Gastroesophageal sphincter (tissue), 4 donors: Measurements from ENCODE around the gene CHST9. TPM values are rescaled to one million over a fixed set of nuclear protein-coding genes. Genes with fewer than 3 reads are reported as not detected.
"Not testable (repeated sequence)": the region's sequence is repeated elsewhere in the genome, so short reads cannot be mapped to it uniquely, and the experiment has no call there.

Source experiments
- ATAC-seq: fragments of 150-250 bp; one replicate; pipeline ENCODE4 v1.9.1; 2016; ENCODE audit warnings: mild to moderate bottlenecking, moderate library complexity
- H3K27ac ChIP-seq, 4 donors: fragments of 200-600 bp; sonication (generic) in 3 of 4; 1 replicate in 3 of 4; 2 replicates in 1 of 4; pipeline ENCODE4 v1.5.1; 2016 to 2019
- H3K27me3 ChIP-seq: fragments of 200-600 bp; sonication (generic); one replicate; pipeline ENCODE4 v1.5.1; 2019
- H3K36me3 ChIP-seq, 2 donors: fragments of 200-600 bp; sonication (generic); one replicate each; pipeline ENCODE4 v1.5.1; 2019; ENCODE audit warnings: control low read depth in 1 of 2
- H3K4me1 ChIP-seq, 3 donors: fragments of 200-600 bp; sonication (generic); 1 replicate in 2 of 3; 2 replicates in 1 of 3; pipeline ENCODE4 v1.5.1; 2016 to 2019; ENCODE audit warnings: control low read depth in 2 of 3
- H3K4me3 ChIP-seq, 2 donors: fragments of 200-600 bp; sonication (generic); one replicate each; pipeline ENCODE4 v1.5.1; 2019; ENCODE audit warnings: mild to moderate bottlenecking in 1 of 2, moderate library complexity in 1 of 2
- H3K9me3 ChIP-seq, 3 donors: fragments of 200-600 bp; sonication (generic); one replicate each; pipeline ENCODE4 v1.5.1; 2017 to 2019; ENCODE audit warnings: control low read depth in 2 of 3
- CTCF ChIP-seq, 4 experiments: fragments of 200-600 bp in 2 of 4; fragments of 450-650 bp in 2 of 4; sonication (generic) in 1 of 4; IDR thresholded peaks; one replicate each; pipeline ENCODE4 v1.5.1; 2017 to 2019; ENCODE audit warnings: antibody characterized with exemption in 4 of 4, mild to moderate bottlenecking in 2 of 4, moderate library complexity in 2 of 4
- EP300 ChIP-seq: sonication (generic); formaldehyde crosslinking; IDR thresholded peaks from one replicate; pipeline ENCODE4 v1.6.1; 2017; ENCODE audit warnings: antibody characterized with exemption, mild to moderate bottlenecking
- POLR2A ChIP-seq, 2 donors: fragments of 450-650 bp; IDR thresholded peaks; one replicate each; pipeline ENCODE4 v1.6.1; 2017; ENCODE audit warnings: antibody characterized with exemption in 2 of 2, mild to moderate bottlenecking in 2 of 2, moderate library complexity in 1 of 2
- POLR2AphosphoS5 ChIP-seq: sonication (generic); formaldehyde crosslinking; IDR thresholded peaks from one replicate; pipeline ENCODE4 v1.6.1; 2017; ENCODE audit warnings: antibody characterized with exemption
- WGBS, 2 donors: methylation state at CpG; one replicate each; pipeline ENCODE4 v1.1.5; 2018; ENCODE audit warnings: low coverage in 1 of 2; 5-methylcytosine and 5-hydroxymethylcytosine counted together
- total RNA-seq, 4 donors: library from RNA; depleted of rRNA; stranded (reverse); fragments of >200 nt; gene quantifications; one replicate each; pipeline ENCODE4 v1.1.0, GENCODE V29; 2016

CHST9 gene
- total RNA-seq, 4 donors from 2014 or later = 0.62 to 7.2 (median 0.95) TPM

DNA sequence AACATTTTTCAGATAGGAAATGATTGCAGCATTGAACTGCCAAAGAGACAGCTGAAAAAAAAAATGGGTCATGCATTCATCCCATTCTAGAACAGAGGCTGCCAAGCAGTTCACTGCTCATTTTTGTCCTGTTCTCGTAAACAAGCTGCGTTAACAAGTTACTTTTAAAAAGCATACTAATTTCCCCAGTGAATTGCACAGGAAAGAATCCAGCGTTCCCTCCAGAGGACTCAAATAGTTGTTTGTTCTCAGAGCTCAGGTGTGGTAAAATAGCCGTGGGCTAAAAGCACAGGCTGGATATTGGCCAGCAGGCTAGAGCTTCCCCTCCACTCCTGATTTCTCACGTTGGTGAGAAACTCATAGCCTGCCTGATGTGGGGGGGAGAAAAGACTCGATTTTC lies 243.5 kb downstream of the CHST9 start:
- Histone ChIP-seq H3K27me3 (no peaks in the 10 kb centered on the region), H3K4me1 (peaks cover 0 to 12% (median 2%) of the 10 kb centered on the region in 3 donors), H3K36me3 (no peaks in the 10 kb centered on the region), H3K9me3 (no peaks in the 10 kb centered on the region), H3K4me3 (no peak overlapping the region), H3K27ac (no peak overlapping the region)
- 14 to 18% methylated on average over 5 to 6 of the region's 6 CpGs for WGBS, 2 donors
- TF ChIP-seq POLR2A (IDR thresholded peaks at IDR 0.05) (no peak), EP300 (no peak), POLR2AphosphoS5 (no peak), CTCF (IDR thresholded peaks at IDR 0.05) (no peak)
- ATAC-seq = no peak

DNA sequence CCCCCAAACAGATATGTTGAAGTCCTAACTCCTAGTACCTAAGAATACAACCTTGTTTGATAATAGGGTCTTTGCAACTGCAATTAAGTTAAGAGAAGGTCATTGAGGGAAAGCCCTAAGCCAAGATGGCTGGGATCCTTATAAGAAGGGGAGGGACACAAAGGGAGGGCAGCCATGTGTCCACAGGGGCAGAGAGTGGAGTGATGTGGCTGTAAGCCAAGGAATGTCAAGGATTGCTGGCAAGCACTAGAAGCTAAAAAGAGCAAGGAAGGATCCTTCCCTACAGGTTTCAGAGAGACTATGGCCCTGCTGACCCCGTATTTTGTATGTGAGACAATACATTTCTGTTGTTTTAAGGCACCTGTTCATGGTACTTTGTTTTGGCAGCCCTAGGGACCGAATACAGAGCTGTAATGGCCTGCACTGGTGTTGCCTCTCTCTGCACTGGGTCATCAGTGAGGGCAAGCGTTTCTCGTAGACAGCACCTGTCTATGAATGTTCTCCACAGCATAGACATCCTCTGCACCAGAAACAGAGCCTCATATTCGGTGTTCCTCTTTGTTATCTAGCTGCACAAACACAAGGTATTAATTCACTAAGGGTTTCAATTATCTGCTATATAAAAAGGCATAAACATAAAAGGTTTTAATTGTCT lies 244.2 kb downstream of the CHST9 start:
- peaks cover 0 to 12% (median 2%) of the 10 kb centered on the region in 3 donors for H3K4me1 ChIP-seq
- H3K4me3 ChIP-seq = no peak overlapping the region
- H3K9me3 ChIP-seq = no peaks in the 10 kb centered on the region
- no peak for TF ChIP-seq CTCF (IDR thresholded peaks at IDR 0.05)
- no peak for TF ChIP-seq POLR2A (IDR thresholded peaks at IDR 0.05)
- no peak for TF ChIP-seq POLR2AphosphoS5
- TF ChIP-seq EP300 = no peak
- ATAC-seq = no peak
- no peaks in the 10 kb centered on the region for H3K36me3 ChIP-seq
- 73 to 90% methylated on average over 2 to 5 of the region's 5 CpGs for WGBS, 2 donors
- H3K27ac ChIP-seq = no peak overlapping the region
- no peaks in the 10 kb centered on the region for H3K27me3 ChIP-seq

DNA sequence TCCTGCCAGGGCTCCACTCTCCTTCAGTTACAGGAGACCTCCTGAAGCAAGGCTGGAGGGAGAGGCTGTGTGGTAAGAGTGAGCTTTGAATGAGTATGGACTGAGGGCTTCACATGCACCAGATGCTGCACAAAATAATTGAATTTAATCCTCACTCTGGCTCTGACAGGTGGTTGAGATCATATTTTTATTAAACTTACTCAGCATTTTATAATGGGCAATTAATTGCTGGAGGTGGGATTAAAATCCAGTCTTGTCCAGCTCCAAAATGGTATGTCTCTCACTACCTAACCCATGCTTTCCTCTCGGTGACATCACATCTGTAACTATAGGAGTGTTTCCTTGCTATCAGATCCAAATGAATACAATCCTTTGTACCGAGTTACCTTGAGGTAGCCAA lies 253.4 kb downstream of the CHST9 start:
- 63 to 87% methylated on average over 1 to 2 of the region's 2 CpGs for WGBS, 2 donors
- H3K27me3 ChIP-seq = no peaks in the 10 kb centered on the region
- H3K9me3 ChIP-seq = no peaks in the 10 kb centered on the region
- no peak overlapping the region for H3K4me3 ChIP-seq
- H3K36me3 ChIP-seq = no peaks in the 10 kb centered on the region
- no peaks in the 10 kb centered on the region for H3K4me1 ChIP-seq
- ATAC-seq = no peak
- no peak for TF ChIP-seq EP300
- TF ChIP-seq POLR2AphosphoS5 = no peak
- TF ChIP-seq POLR2A (IDR thresholded peaks at IDR 0.05) = no peak
- TF ChIP-seq CTCF (IDR thresholded peaks at IDR 0.05) = no peak
- H3K27ac ChIP-seq = no peak overlapping the region

DNA sequence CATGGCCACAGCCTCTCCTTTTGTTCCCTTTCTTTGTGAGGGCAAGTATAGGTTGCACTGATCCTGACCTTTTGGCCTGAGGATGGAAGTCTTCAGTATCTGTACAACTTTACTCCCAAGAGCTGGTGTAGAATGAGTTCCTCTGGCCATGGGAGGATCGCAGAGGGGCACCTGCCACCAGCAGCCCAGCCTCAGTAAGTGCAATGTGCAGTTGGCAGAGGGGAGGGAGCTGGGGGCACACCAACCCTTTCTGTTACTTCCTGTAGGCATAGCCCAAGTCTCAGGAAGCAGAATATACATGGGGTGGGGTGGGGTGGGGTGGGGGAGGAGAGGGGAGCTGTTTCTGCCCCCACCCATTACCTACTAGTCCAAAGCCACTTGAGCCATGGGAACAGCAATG lies 254.5 kb downstream of the CHST9 start:
- Histone ChIP-seq H3K4me3 (no peak overlapping the region), H3K27ac (no peak overlapping the region), H3K36me3 (no peaks in the 10 kb centered on the region), H3K4me1 (no peaks in the 10 kb centered on the region), H3K9me3 (no peaks in the 10 kb centered on the region), H3K27me3 (no peaks in the 10 kb centered on the region)
- TF ChIP-seq EP300 (no peak), POLR2A (IDR thresholded peaks at IDR 0.05) (no peak), POLR2AphosphoS5 (no peak), CTCF (IDR thresholded peaks at IDR 0.05) (no peak)
- no CpG with 5 or more reads among the region's 1 CpG for WGBS, 2 donors
- ATAC-seq = no peak

GRCh38 chr18:26928670-26929313 lies 256.3 kb downstream of the CHST9 start:
- Histone ChIP-seq H3K9me3 (no peaks in the 10 kb centered on the region), H3K4me1 (no peaks in the 10 kb centered on the region), H3K4me3 (no peak overlapping the region), H3K27me3 (peaks cover 3% of the 10 kb centered on the region), H3K27ac (no peak overlapping the region), H3K36me3 (no peaks in the 10 kb centered on the region)
- no peak for TF ChIP-seq CTCF (IDR thresholded peaks at IDR 0.05)
- no peak for TF ChIP-seq EP300
- no peak for TF ChIP-seq POLR2A (IDR thresholded peaks at IDR 0.05)
- TF ChIP-seq POLR2AphosphoS5 = no peak
- no peak for ATAC-seq
- WGBS, 2 donors = 57 to 63% methylated on average over 3 of the region's 3 CpGs

- H3K9me3 ChIP-seq, H3K36me3 ChIP-seq, ATAC-seq, H3K27ac ChIP-seq, H3K27me3 ChIP-seq, H3K4me1 ChIP-seq, H3K4me3 ChIP-seq: not testable (repeated sequence)
- 62 to 82% methylated on average over 2 to 4 of the region's 8 CpGs for WGBS, 2 donors
These were observed 257.3 kb downstream of the CHST9 start for GRCh38 chr18:26927822-26928221.
